ENCODE data around the gene MPST.
A peak's percentile ranks its signal among the peaks of the same experiment; 100 is the strongest.
"Not testable (repeated sequence)": the region's sequence is repeated elsewhere in the genome, so short reads cannot be mapped to it uniquely, and the experiment has no call there.

MPST gene

GRCh38 chr22:37019309-37020191, at the start of gene MPST, which contains the start of gene TST:
Gene MPST, plus strand, starts transcription at chr22:37019742. Its CDS starts 95 bp downstream, at chr22:37019837.
Gene TST, minus strand, starts transcription at chr22:37019447. Its CDS starts 715 bp downstream, at chr22:37018732.
- DNase-seq: peak; percentile 17

DNA sequence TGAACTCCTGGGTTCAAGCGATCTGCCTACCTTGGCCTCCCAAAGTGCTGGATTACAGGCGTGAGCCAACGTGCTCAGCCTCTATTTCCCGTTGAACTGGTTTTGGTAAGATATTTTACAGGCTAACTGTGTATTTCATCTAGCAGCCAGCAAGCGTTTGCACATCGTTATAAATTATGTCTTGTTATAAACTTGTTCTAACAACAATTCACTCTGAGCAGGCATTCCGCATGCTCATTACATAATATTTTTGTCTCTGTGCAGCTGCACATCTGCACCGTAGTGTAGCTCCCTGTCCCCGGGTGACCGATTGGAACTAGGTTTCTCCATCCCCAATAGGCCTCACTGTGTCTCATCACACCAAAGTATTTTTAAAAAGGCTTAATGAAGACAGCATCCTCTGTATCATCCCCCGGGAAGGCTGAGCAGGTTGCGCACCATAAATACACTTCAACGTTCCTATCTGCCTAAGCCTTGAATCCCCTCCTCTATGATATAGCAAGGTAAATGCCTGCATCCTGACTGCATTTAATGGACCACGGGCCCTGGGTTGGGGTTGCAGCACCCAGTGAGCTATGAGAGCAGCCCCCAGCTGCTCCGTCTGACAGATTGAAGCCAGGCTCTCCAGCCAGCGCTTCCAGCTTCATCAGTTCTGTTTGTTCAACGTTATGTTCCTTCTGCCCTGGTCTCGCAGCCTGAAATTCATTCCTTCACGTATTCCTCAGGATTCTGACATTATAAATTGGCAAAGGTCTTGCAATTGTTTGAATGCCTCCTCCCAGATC, 48.0 kb upstream of the MPST start:
- DNase-seq: no peak

GRCh38 chr22:36976606-36977005, 42.9 kb upstream of the MPST start:
- no peak for DNase-seq

DNA sequence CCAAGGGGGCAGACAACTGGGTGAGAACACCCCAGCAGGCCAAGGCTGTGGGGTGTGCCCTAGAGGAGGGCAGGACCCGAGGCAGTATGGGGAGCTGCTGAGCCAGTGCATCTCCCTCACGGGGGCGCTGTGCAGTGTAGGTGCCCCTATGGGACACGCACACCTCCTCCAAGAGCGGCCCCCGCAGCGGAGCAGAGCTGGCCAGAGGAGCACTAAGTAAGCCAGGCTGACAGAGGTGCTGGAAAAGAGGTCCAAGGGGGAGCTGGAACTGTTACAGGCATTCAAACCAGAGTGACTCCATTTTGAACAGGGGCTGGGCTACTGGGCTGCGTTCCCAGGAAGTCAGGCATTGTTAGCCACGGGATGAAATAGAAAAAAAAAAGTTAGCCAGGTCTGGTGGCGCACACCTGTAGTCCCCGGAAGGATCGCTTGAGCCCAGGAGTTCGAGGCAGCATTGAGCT, 42.1 kb upstream of the MPST start:
- DNase-seq: peak; percentile 65

- DNase-seq: peak; percentile 82
These were observed 41.4 kb upstream of the MPST start for GRCh38 chr22:36977947-36978660.

GRCh38 chr22:36979016-36979910, 40.3 kb upstream of the MPST start:
- no peak for DNase-seq

- DNase-seq: no peak
These were observed 38.2 kb upstream of the MPST start for GRCh38 chr22:36981247-36981775.

DNA sequence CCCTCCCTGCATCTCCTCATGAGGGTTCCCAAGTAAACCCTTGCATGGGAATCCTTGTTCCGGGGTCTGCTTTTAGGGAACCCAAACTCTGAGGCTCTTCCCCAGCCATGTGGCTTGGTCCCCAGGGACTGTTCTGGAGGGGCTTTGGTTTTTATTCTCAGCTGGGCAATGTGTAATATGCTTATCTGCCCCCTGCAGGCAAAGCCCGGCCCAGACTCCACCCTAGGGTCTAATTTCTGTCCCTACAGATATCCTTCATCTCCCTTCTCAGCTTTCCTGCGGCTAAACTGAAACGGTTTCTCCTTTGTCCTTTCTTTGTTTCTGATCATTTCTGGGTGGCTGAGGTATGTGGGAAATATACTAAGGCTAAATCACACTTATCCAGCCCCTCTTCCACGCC, 37.4 kb upstream of the MPST start:
- DNase-seq: no peak

- no peak for DNase-seq
These were observed 34.2 kb upstream of the MPST start for GRCh38 chr22:36985211-36985889.

- DNase-seq: no peak
These were observed 33.2 kb upstream of the MPST start for GRCh38 chr22:36986242-36986821.

DNA sequence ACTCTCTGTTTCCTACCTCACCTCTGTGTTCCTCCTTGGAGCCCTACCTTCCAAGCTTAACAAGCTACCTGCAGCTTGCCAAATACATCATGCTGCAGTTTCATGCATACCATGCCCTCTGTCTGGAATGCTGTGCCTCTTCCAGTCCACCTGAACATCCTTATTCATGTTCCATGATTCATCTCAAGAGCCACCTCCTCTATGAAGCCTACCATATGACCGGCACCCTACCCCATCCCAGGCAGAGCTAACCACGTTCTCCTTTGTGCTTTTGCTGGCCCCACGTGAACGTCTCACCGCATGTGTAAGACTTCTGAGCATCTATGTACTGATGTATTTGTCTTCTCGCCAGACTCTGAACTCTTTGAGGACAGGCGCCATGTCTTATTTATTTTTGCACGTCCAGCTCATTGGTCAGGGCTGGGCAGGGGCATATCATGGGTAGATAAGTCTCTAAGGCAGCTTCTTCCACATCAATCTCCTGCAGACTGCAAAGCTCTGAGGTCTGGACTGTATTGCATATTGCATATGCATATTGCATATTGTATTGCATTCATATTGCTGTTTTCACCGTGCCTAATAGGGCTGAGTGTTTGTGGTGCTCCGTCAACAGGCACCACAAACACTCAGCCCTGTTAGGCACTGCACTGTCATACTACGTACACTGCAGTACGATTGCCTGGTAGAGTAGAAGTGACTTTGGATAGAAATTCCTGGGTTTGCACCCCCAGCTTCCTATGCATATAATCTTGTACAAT, 31.3 kb upstream of the MPST start:
- DNase-seq: no peak

- DNase-seq: not testable (repeated sequence)
These were observed 30.5 kb upstream of the MPST start for GRCh38 chr22:36989012-36989411.

GRCh38 chr22:36990457-36990856, 29.1 kb upstream of the MPST start:
- no peak for DNase-seq

- DNase-seq: no peak
These were observed 28.3 kb upstream of the MPST start for GRCh38 chr22:36991206-36991605.

GRCh38 chr22:36997746-36998145, 21.8 kb upstream of the MPST start:
- no peak for DNase-seq

- no peak for DNase-seq
These were observed 20.8 kb upstream of the MPST start for GRCh38 chr22:36998620-36999351.

GRCh38 chr22:36999463-36999862, 20.1 kb upstream of the MPST start:
- DNase-seq: no peak

- DNase-seq: no peak
These were observed 18.6 kb upstream of the MPST start for GRCh38 chr22:37000676-37001534.

Measured in activated CD4-positive, alpha-beta T cell treated with anti-CD3 and anti-CD28 coated beads for 1 hour (primary cell).